ENCODE data around the gene RNF208. TPM values are rescaled to one million over a fixed set of nuclear protein-coding genes. Genes with fewer than 3 reads are reported as not detected.

RNF208 gene
- total RNA-seq, 1 donor from 2014 or later, result 31.5 TPM

- H3K27ac ChIP-seq (replicated peaks), result no peak overlapping the region
- peaks cover 18% of the 10 kb centered on the region for H3K27me3 ChIP-seq (ENCODE audit: low read depth)
- peaks cover 3% of the 10 kb centered on the region for H3K4me1 ChIP-seq
- TF ChIP-seq CTCF (IDR thresholded peaks at IDR 0.05; ENCODE audit: borderline replicate concordance), result no peak
- intact Hi-C loops (cut with micrococcal nuclease), result no loop called here
- H3K36me3 ChIP-seq, result peaks cover 16% of the 10 kb centered on the region
- no peaks in the 10 kb centered on the region for H3K9me3 ChIP-seq (replicated peaks)
- H3K4me3 ChIP-seq, result no peak overlapping the region
- DNase-seq, result no peak
Measured at GRCh38 chr9:137174722-137175293, 47.2 kb downstream of the RNF208 start.

- intact Hi-C loops (cut with micrococcal nuclease), result no loop called here
- H3K36me3 ChIP-seq, result peaks cover 8% of the 10 kb centered on the region
- peaks cover 11% of the 10 kb centered on the region for H3K4me1 ChIP-seq
- TF ChIP-seq CTCF (IDR thresholded peaks at IDR 0.05; ENCODE audit: borderline replicate concordance), result no peak
- no peaks in the 10 kb centered on the region for H3K9me3 ChIP-seq (replicated peaks)
- peaks cover 26% of the 10 kb centered on the region for H3K27me3 ChIP-seq (ENCODE audit: low read depth)
- no peak for DNase-seq
- no peak overlapping the region for H3K27ac ChIP-seq (replicated peaks)
- no peak overlapping the region for H3K4me3 ChIP-seq
Measured at GRCh38 chr9:137173796-137174664, 48.0 kb downstream of the RNF208 start.

GRCh38 chr9:137172901-137173795 lies 48.9 kb downstream of the RNF208 start:
- peaks cover 35% of the 10 kb centered on the region for H3K27me3 ChIP-seq (ENCODE audit: low read depth)
- intact Hi-C loops (cut with micrococcal nuclease), result no loop called here
- no peak for DNase-seq
- no peak overlapping the region for H3K27ac ChIP-seq (replicated peaks)
- H3K4me3 ChIP-seq, result no peak overlapping the region
- TF ChIP-seq CTCF (IDR thresholded peaks at IDR 0.05; ENCODE audit: borderline replicate concordance), result no peak
- peaks cover 19% of the 10 kb centered on the region for H3K4me1 ChIP-seq
- H3K36me3 ChIP-seq, result peaks cover under 1% of the 10 kb centered on the region
- H3K9me3 ChIP-seq (replicated peaks), result no peaks in the 10 kb centered on the region

GRCh38 chr9:137171149-137171900 lies 50.7 kb downstream of the RNF208 start:
- peaks cover 32% of the 10 kb centered on the region for H3K4me1 ChIP-seq
- no peak for DNase-seq
- peaks cover 53% of the 10 kb centered on the region for H3K27me3 ChIP-seq (ENCODE audit: low read depth)
- no peaks in the 10 kb centered on the region for H3K9me3 ChIP-seq (replicated peaks)
- TF ChIP-seq CTCF (IDR thresholded peaks at IDR 0.05; ENCODE audit: borderline replicate concordance), result no peak
- no peak overlapping the region for H3K4me3 ChIP-seq
- no peaks in the 10 kb centered on the region for H3K36me3 ChIP-seq
- intact Hi-C loops (cut with micrococcal nuclease), result no loop called here
- no peak overlapping the region for H3K27ac ChIP-seq (replicated peaks)
